Measurements from ENCODE around the gene PDHX.

DNA sequence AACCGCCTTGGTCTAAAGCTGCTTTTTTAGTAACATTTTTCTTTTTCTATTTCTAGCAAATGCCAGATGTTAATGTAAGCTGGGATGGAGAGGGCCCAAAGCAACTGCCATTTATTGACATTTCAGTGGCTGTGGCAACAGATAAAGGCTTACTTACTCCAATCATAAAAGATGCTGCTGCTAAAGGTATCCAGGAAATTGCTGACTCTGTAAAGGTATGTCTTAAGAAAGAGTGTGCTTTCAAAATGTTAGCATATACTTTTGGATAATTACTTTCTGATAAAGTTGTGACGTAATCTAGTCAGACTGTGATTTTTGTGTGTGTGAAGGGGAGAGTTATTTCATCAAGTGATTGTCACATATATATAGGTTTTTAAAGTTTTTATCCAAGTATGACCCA lies 68.1 kb downstream of the PDHX start:
- TF ChIP-seq POLR2AphosphoS5 (IDR thresholded peaks at IDR 0.05; ENCODE audit: low read depth, low read length) (no peak), SIN3A (IDR thresholded peaks at IDR 0.05; ENCODE audit: borderline replicate concordance, insufficient read depth, low read length) (no peak), TAF1 (IDR thresholded peaks at IDR 0.05; ENCODE audit: borderline replicate concordance, insufficient read depth, low read length) (no peak)
- TF ChIP-seq, protein P1, sequence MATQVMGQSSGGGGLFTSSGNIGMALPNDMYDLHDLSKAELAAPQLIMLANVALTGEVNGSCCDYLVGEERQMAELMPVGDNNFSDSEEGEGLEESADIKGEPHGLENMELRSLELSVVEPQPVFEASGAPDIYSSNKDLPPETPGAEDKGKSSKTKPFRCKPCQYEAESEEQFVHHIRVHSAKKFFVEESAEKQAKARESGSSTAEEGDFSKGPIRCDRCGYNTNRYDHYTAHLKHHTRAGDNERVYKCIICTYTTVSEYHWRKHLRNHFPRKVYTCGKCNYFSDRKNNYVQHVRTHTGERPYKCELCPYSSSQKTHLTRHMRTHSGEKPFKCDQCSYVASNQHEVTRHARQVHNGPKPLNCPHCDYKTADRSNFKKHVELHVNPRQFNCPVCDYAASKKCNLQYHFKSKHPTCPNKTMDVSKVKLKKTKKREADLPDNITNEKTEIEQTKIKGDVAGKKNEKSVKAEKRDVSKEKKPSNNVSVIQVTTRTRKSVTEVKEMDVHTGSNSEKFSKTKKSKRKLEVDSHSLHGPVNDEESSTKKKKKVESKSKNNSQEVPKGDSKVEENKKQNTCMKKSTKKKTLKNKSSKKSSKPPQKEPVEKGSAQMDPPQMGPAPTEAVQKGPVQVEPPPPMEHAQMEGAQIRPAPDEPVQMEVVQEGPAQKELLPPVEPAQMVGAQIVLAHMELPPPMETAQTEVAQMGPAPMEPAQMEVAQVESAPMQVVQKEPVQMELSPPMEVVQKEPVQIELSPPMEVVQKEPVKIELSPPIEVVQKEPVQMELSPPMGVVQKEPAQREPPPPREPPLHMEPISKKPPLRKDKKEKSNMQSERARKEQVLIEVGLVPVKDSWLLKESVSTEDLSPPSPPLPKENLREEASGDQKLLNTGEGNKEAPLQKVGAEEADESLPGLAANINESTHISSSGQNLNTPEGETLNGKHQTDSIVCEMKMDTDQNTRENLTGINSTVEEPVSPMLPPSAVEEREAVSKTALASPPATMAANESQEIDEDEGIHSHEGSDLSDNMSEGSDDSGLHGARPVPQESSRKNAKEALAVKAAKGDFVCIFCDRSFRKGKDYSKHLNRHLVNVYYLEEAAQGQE (IDR thresholded peaks at IDR 0.05; ENCODE audit: insufficient read depth in 1 of 2, low read depth in 2 of 2, low read length in 2 of 2), result no peak
